Body of pancreas (tissue), 4 donors: ENCODE data around the gene GSDMA. TPM values are rescaled to one million over a fixed set of nuclear protein-coding genes. Genes with fewer than 3 reads are reported as not detected.

Source experiments
- ATAC-seq: fragments of 150-250 bp; one replicate; pipeline ENCODE4 v1.9.1; 2016
- DNase-seq, 4 donors: peaks; one replicate each; pipeline ENCODE4 v3.0.0-alpha.2; 2019
- H3K27ac ChIP-seq, 4 donors: fragments of 200-600 bp; sonication (generic); 1 replicate in 3 of 4; 2 replicates in 1 of 4; pipeline versions ENCODE4 v1.5.1 to v1.6.1; 2016 to 2019; ENCODE audit warnings: mild to moderate bottlenecking in 1 of 4, mixed read lengths in 1 of 4, moderate library complexity in 1 of 4
- H3K27me3 ChIP-seq, 2 donors: fragments of 200-600 bp; sonication (generic); one replicate each; pipeline ENCODE4 v1.6.0; 2016; ENCODE audit warnings: mild to moderate bottlenecking in 1 of 2
- H3K36me3 ChIP-seq, 2 donors: fragments of 200-600 bp; sonication (generic); replicated peaks in 1 of 2; 2 replicates each; pipeline ENCODE4 v1.5.1; 2016; ENCODE audit warnings: low read depth in 2 of 2; ENCODE audit not compliant: insufficient read depth in 1 of 2
- H3K4me1 ChIP-seq: fragments of 200-600 bp; sonication (generic); one replicate; pipeline ENCODE4 v1.6.0; 2016
- H3K4me3 ChIP-seq, 2 donors: fragments of 200-600 bp; sonication (generic); 1 replicate in 1 of 2; 2 replicates in 1 of 2; pipeline ENCODE4 v1.5.1; 2016 to 2019
- H3K9me3 ChIP-seq, 3 donors: fragments of 200-600 bp; sonication (generic); 1 replicate in 2 of 3; 2 replicates in 1 of 3; pipeline ENCODE4 v1.5.1; 2016
- CTCF ChIP-seq, 7 experiments: fragments of 450-650 bp in 4 of 7; fragments of 200-600 bp in 3 of 7; sonication (generic) in 3 of 7; IDR thresholded peaks; one replicate each; pipeline ENCODE4 v1.5.1; 2016 to 2019; ENCODE audit warnings: antibody characterized with exemption in 7 of 7
- POLR2A ChIP-seq, 3 donors: fragments of 450-650 bp; IDR thresholded peaks; one replicate each; pipeline ENCODE4 v1.6.1; 2016; ENCODE audit warnings: antibody characterized with exemption in 3 of 3, mild to moderate bottlenecking in 2 of 3
- WGBS, 2 donors: methylation state at CpG; one replicate each; pipeline ENCODE4 v1.1.5; 2017; 5-methylcytosine and 5-hydroxymethylcytosine counted together
- intact Hi-C: fragments of 100-400 bp; cut with DNase I; formaldehyde crosslinking; loops from one replicate; pipeline ENCODE4 v1.15.1; 2023
- total RNA-seq, 2 donors: library from RNA; depleted of rRNA; stranded (reverse); fragments of >200 nt; gene quantifications; one replicate each; pipeline ENCODE4 v1.1.0, GENCODE V29; 2016

GSDMA gene
- total RNA-seq, 2 donors from 2014 or later: 3.4 TPM; not detected in 1

- no peak for DNase-seq
- no peak for ATAC-seq
- Histone ChIP-seq H3K27me3 (no peaks in the 10 kb centered on the region), H3K27ac (peak overlapping the region; percentile 92 to 96 (median 94)), H3K4me1 (peaks cover 43% of the 10 kb centered on the region), H3K9me3 (no peaks in the 10 kb centered on the region), H3K36me3 (peaks cover 6 to 20% of the 10 kb centered on the region in 2 donors), H3K4me3 (peak overlapping the region in 1 of 2 donors; percentile 83)
- WGBS, 2 donors: 18 to 28% methylated on average over 4 of the region's 4 CpGs
- intact Hi-C loops: no loop called here
- TF ChIP-seq CTCF (IDR thresholded peaks at IDR 0.05) (no peak), POLR2A (IDR thresholded peaks at IDR 0.05) (no peak)
These were observed 36.6 kb upstream of the GSDMA start for GRCh38 chr17:39926135-39926587.

GRCh38 chr17:39926588-39927100, 36.2 kb upstream of the GSDMA start:
- DNase-seq (peak; percentile 55 to 77 (median 70)), ATAC-seq (peak; percentile 36)
- 4 to 6% methylated on average over 7 to 13 of the region's 15 CpGs for WGBS, 2 donors

GRCh38 chr17:39927101-39927928, 35.5 kb upstream of the GSDMA start, which contains the start of the genes LRRC3C and ORMDL3:
Gene LRRC3C, plus strand, starts transcription at chr17:39927732. Its CDS starts 13,792 bp downstream, at chr17:39941524.
Gene ORMDL3, minus strand, starts transcription at chr17:39927601. Its CDS starts 3,398 bp downstream, at chr17:39924203.
- 1 to 2% methylated on average over 21 to 70 of the region's 72 CpGs for WGBS, 2 donors
- DNase-seq: peak; percentile 94 to 96 (median 95)
- peak within 1 kb of the TSS; percentile 92 to 96 (median 94) for H3K27ac ChIP-seq
- intact Hi-C loops: no loop called here
- H3K27me3 ChIP-seq: no peaks in the 10 kb centered on the region
- peak within 1 kb of the TSS; percentile 83 to 87 for H3K4me3 ChIP-seq
- H3K36me3 ChIP-seq: peaks cover 0 to 14% of the 10 kb centered on the region in 2 donors
- peak; percentile 93 for ATAC-seq
- TF ChIP-seq POLR2A (IDR thresholded peaks at IDR 0.05) (peak; percentile 86 to 91 (median 87)), CTCF (IDR thresholded peaks at IDR 0.05) (peak in 1 of 7 experiments; percentile 12)
- H3K4me1 ChIP-seq: peaks cover 43% of the 10 kb centered on the region
- H3K9me3 ChIP-seq: no peaks in the 10 kb centered on the region

More at GRCh38 chr17:39926588-39927100, 36.2 kb upstream of the GSDMA start:
- Histone ChIP-seq H3K27me3 (no peaks in the 10 kb centered on the region), H3K4me3 (peak overlapping the region; percentile 83 to 87), H3K9me3 (no peaks in the 10 kb centered on the region), H3K36me3 (peaks cover 6 to 16% of the 10 kb centered on the region in 2 donors), H3K4me1 (peaks cover 43% of the 10 kb centered on the region), H3K27ac (peak overlapping the region; percentile 92 to 96 (median 94))
- intact Hi-C loops: no loop called here
- peak in 3 of 7 experiments; percentile 5 to 18 (median 9) for TF ChIP-seq CTCF (IDR thresholded peaks at IDR 0.05)
- peak; percentile 21 to 29 (median 25) for TF ChIP-seq POLR2A (IDR thresholded peaks at IDR 0.05)

DNA sequence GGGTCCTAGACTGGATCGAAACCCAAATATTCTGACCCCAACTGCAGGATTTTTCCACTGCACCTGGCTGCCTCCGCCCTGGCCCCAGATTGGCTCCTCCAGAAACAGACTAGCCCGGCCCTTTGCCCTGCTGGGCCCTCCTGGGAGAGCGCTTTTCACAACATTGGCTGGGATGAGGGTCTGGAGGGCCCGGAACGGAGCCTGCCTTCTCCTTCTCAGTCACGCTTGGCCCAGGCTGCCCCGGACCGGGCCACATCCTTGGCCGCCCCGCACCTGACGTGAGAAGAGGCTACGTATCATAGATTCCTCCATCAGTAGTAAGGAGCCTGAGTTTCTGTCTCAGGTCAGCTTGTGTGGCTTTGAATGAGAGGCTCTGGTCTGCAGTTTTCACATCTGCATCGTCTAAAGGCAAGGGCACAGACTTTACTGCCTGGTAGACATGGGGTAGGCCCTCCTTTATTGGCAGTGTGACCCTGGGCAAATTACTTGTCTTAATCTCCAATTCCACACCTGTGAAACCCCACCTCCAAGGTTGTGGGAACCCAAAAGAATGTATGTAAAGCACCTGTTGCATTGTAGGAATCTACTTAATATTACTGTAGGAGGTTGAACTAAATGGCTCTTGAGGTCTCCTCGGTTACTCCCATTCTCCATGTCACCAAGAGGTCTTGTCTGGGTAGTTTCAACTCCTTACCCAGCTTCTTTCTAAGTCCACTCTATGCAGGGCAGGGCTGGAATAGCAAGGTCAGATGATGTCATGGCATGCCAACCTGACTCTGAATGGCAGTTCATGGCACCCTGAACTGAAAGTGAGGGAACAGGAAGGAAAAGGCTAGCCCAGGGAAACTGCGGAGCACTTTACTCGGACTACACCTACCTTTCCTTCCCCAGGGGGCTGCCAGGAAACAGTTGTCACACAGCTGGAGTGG, 34.6 kb upstream of the GSDMA start:
- 18 to 25% methylated on average over 6 to 17 of the region's 17 CpGs for WGBS, 2 donors
- Histone ChIP-seq H3K27ac (peak overlapping the region; percentile 83 to 96 (median 94)), H3K4me1 (peaks cover 43% of the 10 kb centered on the region), H3K27me3 (no peaks in the 10 kb centered on the region), H3K9me3 (no peaks in the 10 kb centered on the region), H3K36me3 (peaks cover 0 to 5% of the 10 kb centered on the region in 2 donors), H3K4me3 (peak overlapping the region; percentile 44 to 83)
- TF ChIP-seq POLR2A (IDR thresholded peaks at IDR 0.05) (no peak), CTCF (IDR thresholded peaks at IDR 0.05) (no peak)
- DNase-seq (peak; percentile 52 to 71 (median 61)), ATAC-seq (peak; percentile 20)
- intact Hi-C loops: no loop called here
